ENCODE data around the gene PLCB1. TPM values are rescaled to one million over a fixed set of nuclear protein-coding genes. Genes with fewer than 3 reads are reported as not detected.

Gene PLCB1
- total RNA-seq, 1 experiment from 2014 or later: 11.3 TPM

GRCh38 chr20:8094415-8094818, 37.6 kb upstream of the PLCB1 start (continued):
- TF ChIP-seq NR1H2 (CRISPR knock-in tag; IDR thresholded peaks at IDR 0.05): no peak

GRCh38 chr20:8094850-8095249, 37.2 kb upstream of the PLCB1 start:
- H3K9me3 Mint-ChIP-seq: no peaks in the 10 kb centered on the region
- CTCF ChIA-PET: no interaction called here
- TF ChIP-seq, protein P1, sequence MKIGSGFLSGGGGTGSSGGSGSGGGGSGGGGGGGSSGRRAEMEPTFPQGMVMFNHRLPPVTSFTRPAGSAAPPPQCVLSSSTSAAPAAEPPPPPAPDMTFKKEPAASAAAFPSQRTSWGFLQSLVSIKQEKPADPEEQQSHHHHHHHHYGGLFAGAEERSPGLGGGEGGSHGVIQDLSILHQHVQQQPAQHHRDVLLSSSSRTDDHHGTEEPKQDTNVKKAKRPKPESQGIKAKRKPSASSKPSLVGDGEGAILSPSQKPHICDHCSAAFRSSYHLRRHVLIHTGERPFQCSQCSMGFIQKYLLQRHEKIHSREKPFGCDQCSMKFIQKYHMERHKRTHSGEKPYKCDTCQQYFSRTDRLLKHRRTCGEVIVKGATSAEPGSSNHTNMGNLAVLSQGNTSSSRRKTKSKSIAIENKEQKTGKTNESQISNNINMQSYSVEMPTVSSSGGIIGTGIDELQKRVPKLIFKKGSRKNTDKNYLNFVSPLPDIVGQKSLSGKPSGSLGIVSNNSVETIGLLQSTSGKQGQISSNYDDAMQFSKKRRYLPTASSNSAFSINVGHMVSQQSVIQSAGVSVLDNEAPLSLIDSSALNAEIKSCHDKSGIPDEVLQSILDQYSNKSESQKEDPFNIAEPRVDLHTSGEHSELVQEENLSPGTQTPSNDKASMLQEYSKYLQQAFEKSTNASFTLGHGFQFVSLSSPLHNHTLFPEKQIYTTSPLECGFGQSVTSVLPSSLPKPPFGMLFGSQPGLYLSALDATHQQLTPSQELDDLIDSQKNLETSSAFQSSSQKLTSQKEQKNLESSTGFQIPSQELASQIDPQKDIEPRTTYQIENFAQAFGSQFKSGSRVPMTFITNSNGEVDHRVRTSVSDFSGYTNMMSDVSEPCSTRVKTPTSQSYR (CRISPR knock-in tag; IDR thresholded peaks at IDR 0.05): no peak
- TF ChIP-seq ZNF138 (CRISPR knock-in tag; conservative IDR thresholded peaks at IDR 0.05): no peak
- TF ChIP-seq JAZF1 (CRISPR knock-in tag; IDR thresholded peaks at IDR 0.05): no peak
- TF ChIP-seq ETV6 (CRISPR knock-in tag; IDR thresholded peaks at IDR 0.05): no peak
- TF ChIP-seq CREB1 (CRISPR knock-in tag; IDR thresholded peaks at IDR 0.05): no peak
- TF ChIP-seq, protein P2, sequence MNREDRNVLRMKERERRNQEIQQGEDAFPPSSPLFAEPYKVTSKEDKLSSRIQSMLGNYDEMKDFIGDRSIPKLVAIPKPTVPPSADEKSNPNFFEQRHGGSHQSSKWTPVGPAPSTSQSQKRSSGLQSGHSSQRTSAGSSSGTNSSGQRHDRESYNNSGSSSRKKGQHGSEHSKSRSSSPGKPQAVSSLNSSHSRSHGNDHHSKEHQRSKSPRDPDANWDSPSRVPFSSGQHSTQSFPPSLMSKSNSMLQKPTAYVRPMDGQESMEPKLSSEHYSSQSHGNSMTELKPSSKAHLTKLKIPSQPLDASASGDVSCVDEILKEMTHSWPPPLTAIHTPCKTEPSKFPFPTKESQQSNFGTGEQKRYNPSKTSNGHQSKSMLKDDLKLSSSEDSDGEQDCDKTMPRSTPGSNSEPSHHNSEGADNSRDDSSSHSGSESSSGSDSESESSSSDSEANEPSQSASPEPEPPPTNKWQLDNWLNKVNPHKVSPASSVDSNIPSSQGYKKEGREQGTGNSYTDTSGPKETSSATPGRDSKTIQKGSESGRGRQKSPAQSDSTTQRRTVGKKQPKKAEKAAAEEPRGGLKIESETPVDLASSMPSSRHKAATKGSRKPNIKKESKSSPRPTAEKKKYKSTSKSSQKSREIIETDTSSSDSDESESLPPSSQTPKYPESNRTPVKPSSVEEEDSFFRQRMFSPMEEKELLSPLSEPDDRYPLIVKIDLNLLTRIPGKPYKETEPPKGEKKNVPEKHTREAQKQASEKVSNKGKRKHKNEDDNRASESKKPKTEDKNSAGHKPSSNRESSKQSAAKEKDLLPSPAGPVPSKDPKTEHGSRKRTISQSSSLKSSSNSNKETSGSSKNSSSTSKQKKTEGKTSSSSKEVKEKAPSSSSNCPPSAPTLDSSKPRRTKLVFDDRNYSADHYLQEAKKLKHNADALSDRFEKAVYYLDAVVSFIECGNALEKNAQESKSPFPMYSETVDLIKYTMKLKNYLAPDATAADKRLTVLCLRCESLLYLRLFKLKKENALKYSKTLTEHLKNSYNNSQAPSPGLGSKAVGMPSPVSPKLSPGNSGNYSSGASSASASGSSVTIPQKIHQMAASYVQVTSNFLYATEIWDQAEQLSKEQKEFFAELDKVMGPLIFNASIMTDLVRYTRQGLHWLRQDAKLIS (CRISPR knock-in tag; IDR thresholded peaks at IDR 0.05; ENCODE audit: borderline replicate concordance): no peak
- no peak for TF ChIP-seq OVOL2 (CRISPR knock-in tag; IDR thresholded peaks at IDR 0.05; ENCODE audit: borderline replicate concordance)
- no peaks in the 10 kb centered on the region for H3K36me3 Mint-ChIP-seq
- H3K27me3 Mint-ChIP-seq (ENCODE audit: low read depth): peaks cover 5% of the 10 kb centered on the region; the same call in 1 of the 2 replicates
- POLR2A ChIA-PET: no interaction called here
- no peak overlapping the region for H3K27ac Mint-ChIP-seq
- H3K4me1 Mint-ChIP-seq: peaks cover 4% of the 10 kb centered on the region; the same call in 1 of the 2 replicates
- H3K4me3 Mint-ChIP-seq: no peak overlapping the region
- no peak for DNase-seq (ENCODE audit: low spot score)
- ATAC-seq: no peak

GRCh38 chr20:8095648-8096572, 36.2 kb upstream of the PLCB1 start:
- no peak overlapping the region for H3K4me3 Mint-ChIP-seq
- no peak for DNase-seq (ENCODE audit: low spot score)
- POLR2A ChIA-PET: no interaction called here
- peaks cover 5% of the 10 kb centered on the region; the same call in 1 of the 2 replicates for H3K27me3 Mint-ChIP-seq (ENCODE audit: low read depth)
- no peak overlapping the region for H3K27ac Mint-ChIP-seq
- peaks cover 2% of the 10 kb centered on the region; the same call in 1 of the 2 replicates for H3K4me1 Mint-ChIP-seq
- H3K36me3 Mint-ChIP-seq: no peaks in the 10 kb centered on the region
- H3K9me3 Mint-ChIP-seq: no peaks in the 10 kb centered on the region
- CTCF ChIA-PET: no interaction called here
- ATAC-seq: no peak
- TF ChIP-seq, protein P3, sequence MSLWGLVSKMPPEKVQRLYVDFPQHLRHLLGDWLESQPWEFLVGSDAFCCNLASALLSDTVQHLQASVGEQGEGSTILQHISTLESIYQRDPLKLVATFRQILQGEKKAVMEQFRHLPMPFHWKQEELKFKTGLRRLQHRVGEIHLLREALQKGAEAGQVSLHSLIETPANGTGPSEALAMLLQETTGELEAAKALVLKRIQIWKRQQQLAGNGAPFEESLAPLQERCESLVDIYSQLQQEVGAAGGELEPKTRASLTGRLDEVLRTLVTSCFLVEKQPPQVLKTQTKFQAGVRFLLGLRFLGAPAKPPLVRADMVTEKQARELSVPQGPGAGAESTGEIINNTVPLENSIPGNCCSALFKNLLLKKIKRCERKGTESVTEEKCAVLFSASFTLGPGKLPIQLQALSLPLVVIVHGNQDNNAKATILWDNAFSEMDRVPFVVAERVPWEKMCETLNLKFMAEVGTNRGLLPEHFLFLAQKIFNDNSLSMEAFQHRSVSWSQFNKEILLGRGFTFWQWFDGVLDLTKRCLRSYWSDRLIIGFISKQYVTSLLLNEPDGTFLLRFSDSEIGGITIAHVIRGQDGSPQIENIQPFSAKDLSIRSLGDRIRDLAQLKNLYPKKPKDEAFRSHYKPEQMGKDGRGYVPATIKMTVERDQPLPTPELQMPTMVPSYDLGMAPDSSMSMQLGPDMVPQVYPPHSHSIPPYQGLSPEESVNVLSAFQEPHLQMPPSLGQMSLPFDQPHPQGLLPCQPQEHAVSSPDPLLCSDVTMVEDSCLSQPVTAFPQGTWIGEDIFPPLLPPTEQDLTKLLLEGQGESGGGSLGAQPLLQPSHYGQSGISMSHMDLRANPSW (CRISPR knock-in tag; conservative IDR thresholded peaks at IDR 0.05; ENCODE audit: low read depth): no peak
- no peak for TF ChIP-seq FOXJ3 (CRISPR knock-in tag; IDR thresholded peaks at IDR 0.05; ENCODE audit: borderline replicate concordance)
- TF ChIP-seq, protein P4, sequence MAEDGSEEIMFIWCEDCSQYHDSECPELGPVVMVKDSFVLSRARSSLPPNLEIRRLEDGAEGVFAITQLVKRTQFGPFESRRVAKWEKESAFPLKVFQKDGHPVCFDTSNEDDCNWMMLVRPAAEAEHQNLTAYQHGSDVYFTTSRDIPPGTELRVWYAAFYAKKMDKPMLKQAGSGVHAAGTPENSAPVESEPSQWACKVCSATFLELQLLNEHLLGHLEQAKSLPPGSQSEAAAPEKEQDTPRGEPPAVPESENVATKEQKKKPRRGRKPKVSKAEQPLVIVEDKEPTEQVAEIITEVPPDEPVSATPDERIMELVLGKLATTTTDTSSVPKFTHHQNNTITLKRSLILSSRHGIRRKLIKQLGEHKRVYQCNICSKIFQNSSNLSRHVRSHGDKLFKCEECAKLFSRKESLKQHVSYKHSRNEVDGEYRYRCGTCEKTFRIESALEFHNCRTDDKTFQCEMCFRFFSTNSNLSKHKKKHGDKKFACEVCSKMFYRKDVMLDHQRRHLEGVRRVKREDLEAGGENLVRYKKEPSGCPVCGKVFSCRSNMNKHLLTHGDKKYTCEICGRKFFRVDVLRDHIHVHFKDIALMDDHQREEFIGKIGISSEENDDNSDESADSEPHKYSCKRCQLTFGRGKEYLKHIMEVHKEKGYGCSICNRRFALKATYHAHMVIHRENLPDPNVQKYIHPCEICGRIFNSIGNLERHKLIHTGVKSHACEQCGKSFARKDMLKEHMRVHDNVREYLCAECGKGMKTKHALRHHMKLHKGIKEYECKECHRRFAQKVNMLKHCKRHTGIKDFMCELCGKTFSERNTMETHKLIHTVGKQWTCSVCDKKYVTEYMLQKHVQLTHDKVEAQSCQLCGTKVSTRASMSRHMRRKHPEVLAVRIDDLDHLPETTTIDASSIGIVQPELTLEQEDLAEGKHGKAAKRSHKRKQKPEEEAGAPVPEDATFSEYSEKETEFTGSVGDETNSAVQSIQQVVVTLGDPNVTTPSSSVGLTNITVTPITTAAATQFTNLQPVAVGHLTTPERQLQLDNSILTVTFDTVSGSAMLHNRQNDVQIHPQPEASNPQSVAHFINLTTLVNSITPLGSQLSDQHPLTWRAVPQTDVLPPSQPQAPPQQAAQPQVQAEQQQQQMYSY (CRISPR knock-in tag; IDR thresholded peaks at IDR 0.05): no peak
- TF ChIP-seq, protein P5, sequence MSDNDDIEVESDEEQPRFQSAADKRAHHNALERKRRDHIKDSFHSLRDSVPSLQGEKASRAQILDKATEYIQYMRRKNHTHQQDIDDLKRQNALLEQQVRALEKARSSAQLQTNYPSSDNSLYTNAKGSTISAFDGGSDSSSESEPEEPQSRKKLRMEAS (CRISPR knock-in tag; IDR thresholded peaks at IDR 0.05): no peak
- TF ChIP-seq, protein P6, sequence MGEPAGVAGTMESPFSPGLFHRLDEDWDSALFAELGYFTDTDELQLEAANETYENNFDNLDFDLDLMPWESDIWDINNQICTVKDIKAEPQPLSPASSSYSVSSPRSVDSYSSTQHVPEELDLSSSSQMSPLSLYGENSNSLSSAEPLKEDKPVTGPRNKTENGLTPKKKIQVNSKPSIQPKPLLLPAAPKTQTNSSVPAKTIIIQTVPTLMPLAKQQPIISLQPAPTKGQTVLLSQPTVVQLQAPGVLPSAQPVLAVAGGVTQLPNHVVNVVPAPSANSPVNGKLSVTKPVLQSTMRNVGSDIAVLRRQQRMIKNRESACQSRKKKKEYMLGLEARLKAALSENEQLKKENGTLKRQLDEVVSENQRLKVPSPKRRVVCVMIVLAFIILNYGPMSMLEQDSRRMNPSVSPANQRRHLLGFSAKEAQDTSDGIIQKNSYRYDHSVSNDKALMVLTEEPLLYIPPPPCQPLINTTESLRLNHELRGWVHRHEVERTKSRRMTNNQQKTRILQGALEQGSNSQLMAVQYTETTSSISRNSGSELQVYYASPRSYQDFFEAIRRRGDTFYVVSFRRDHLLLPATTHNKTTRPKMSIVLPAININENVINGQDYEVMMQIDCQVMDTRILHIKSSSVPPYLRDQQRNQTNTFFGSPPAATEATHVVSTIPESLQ (CRISPR knock-in tag; IDR thresholded peaks at IDR 0.05): no peak
- no peak for TF ChIP-seq CBFB (CRISPR knock-in tag; IDR thresholded peaks at IDR 0.05; ENCODE audit: low read depth)
- TF ChIP-seq ZNF219 (CRISPR knock-in tag; IDR thresholded peaks at IDR 0.05; ENCODE audit: borderline replicate concordance): no peak

All from WTC11 (cell line).